Measurements from ENCODE around the gene LRRC4. TPM values are rescaled to one million over a fixed set of nuclear protein-coding genes. Genes with fewer than 3 reads are reported as not detected.

Gene LRRC4
- total RNA-seq, 1 experiment from 2014 or later = 10.4 TPM

DNA sequence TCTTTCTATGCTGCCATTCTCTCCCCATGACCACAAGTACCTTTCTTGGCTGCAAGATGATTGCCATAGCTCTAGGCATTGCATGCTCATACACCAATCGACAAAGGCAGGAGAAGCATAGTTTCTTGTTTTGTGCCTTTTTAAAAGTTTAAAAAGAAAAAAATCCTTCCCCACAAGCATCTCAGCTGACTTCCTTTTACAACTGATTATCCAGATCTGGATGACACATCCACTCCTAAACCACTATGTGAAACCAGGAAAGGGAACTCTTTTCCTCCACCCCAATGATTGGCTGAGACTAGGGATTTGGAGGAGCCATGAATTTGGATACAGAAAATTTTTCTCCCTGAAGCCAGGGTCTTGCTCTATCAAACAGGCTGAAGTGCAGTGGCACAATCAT is 14.5 kb upstream of the LRRC4 start:
- Mint-ChIP-seq H3K4me3 (no peak overlapping the region), H3K9me3 (no peaks in the 10 kb centered on the region), H3K36me3 (ENCODE audit: insufficient read depth in 1 of 3, low read depth in 3 of 3) (no peaks in the 10 kb centered on the region; a peak in 1 of 7 replicates), H3K4me1 (peaks cover 6 to 7% of the 10 kb centered on the region in 2 experiments), H3K27ac (no peak overlapping the region), H3K27me3 (ENCODE audit: low read depth) (no peaks in the 10 kb centered on the region)
- Histone ChIP-seq H3K27me3 (ENCODE audit: insufficient read depth, low read length) (no peaks in the 10 kb centered on the region), H3K9ac (ENCODE audit: extremely low read depth, insufficient read length, low read length) (no peak overlapping the region), H2BK5ac (ENCODE audit: insufficient read length, low read length) (no peak overlapping the region), H4K20me1 (ENCODE audit: control insufficient read depth, insufficient read depth, insufficient read length) (no peaks in the 10 kb centered on the region), H3K4me2 (ENCODE audit: insufficient read depth, insufficient read length, low read length) (no peak overlapping the region), H3K23ac (ENCODE audit: insufficient read length, low read depth, low read length) (no peak overlapping the region), H2BK120ac (ENCODE audit: low read depth, low read length, poor library complexity, severe bottlenecking) (no peak overlapping the region), H4K91ac (ENCODE audit: insufficient read length, low read depth, low read length) (no peak overlapping the region), H3K56ac (ENCODE audit: insufficient read length, low read depth, low read length) (no peak overlapping the region), H3K4ac (ENCODE audit: low read depth, low read length) (no peak overlapping the region), H3T11ph (ENCODE audit: low read length) (no peak overlapping the region), H2BK20ac (ENCODE audit: low read depth, low read length, poor library complexity, severe bottlenecking) (no peak overlapping the region), H3K14ac (ENCODE audit: insufficient read depth, low read length) (no peak overlapping the region), H2BK15ac (ENCODE audit: low read depth, low read length) (no peak overlapping the region), H3K79me1 (ENCODE audit: insufficient read depth, low read depth, low read length, poor library complexity, severe bottlenecking) (no peaks in the 10 kb centered on the region), H2BK12ac (ENCODE audit: insufficient read length, low read depth, low read length) (no peak overlapping the region), H3K23me2 (ENCODE audit: insufficient read length, low read depth, low read length, poor library complexity, severe bottlenecking) (no peaks in the 10 kb centered on the region), H2AK5ac (ENCODE audit: insufficient read length, low read length) (no peak overlapping the region), H2AFZ (ENCODE audit: low read length) (no peak overlapping the region), H3K9me3 (ENCODE audit: control insufficient read depth, low read depth, low read length) (no peaks in the 10 kb centered on the region), H3K27ac (ENCODE audit: insufficient read length, low read depth, low read length) (no peak overlapping the region), H4K5ac (ENCODE audit: insufficient read length, low read depth, low read length) (no peak overlapping the region), H4K8ac (replicated peaks; ENCODE audit: insufficient read length, low read depth, low read length) (no peak overlapping the region), H3K18ac (ENCODE audit: insufficient read length, low read depth, low read length) (no peak overlapping the region), H3K79me2 (ENCODE audit: insufficient read depth, low read length) (no peaks in the 10 kb centered on the region), H3K4me1 (ENCODE audit: insufficient read depth, low read length) (no peaks in the 10 kb centered on the region)
- WGBS (ENCODE audit: extremely low coverage, insufficient read length, low lambda C conversion rate) = no CpG with 5 or more reads among the region's 1 CpG
- no peak for DNase-seq
- TF ChIP-seq, protein P1, sequence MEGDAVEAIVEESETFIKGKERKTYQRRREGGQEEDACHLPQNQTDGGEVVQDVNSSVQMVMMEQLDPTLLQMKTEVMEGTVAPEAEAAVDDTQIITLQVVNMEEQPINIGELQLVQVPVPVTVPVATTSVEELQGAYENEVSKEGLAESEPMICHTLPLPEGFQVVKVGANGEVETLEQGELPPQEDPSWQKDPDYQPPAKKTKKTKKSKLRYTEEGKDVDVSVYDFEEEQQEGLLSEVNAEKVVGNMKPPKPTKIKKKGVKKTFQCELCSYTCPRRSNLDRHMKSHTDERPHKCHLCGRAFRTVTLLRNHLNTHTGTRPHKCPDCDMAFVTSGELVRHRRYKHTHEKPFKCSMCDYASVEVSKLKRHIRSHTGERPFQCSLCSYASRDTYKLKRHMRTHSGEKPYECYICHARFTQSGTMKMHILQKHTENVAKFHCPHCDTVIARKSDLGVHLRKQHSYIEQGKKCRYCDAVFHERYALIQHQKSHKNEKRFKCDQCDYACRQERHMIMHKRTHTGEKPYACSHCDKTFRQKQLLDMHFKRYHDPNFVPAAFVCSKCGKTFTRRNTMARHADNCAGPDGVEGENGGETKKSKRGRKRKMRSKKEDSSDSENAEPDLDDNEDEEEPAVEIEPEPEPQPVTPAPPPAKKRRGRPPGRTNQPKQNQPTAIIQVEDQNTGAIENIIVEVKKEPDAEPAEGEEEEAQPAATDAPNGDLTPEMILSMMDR (conservative IDR thresholded peaks at IDR 0.05) = no peak
